ENCODE results near the gene TWF2.

GRCh38 chr3:52246264-52246620 is 7.3 kb upstream of the TWF2 start:
- TF ChIP-seq, protein P1, sequence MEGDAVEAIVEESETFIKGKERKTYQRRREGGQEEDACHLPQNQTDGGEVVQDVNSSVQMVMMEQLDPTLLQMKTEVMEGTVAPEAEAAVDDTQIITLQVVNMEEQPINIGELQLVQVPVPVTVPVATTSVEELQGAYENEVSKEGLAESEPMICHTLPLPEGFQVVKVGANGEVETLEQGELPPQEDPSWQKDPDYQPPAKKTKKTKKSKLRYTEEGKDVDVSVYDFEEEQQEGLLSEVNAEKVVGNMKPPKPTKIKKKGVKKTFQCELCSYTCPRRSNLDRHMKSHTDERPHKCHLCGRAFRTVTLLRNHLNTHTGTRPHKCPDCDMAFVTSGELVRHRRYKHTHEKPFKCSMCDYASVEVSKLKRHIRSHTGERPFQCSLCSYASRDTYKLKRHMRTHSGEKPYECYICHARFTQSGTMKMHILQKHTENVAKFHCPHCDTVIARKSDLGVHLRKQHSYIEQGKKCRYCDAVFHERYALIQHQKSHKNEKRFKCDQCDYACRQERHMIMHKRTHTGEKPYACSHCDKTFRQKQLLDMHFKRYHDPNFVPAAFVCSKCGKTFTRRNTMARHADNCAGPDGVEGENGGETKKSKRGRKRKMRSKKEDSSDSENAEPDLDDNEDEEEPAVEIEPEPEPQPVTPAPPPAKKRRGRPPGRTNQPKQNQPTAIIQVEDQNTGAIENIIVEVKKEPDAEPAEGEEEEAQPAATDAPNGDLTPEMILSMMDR (IDR thresholded peaks at IDR 0.05; ENCODE audit: poor library complexity, severe bottlenecking), result no peak
- TF ChIP-seq, protein P2, sequence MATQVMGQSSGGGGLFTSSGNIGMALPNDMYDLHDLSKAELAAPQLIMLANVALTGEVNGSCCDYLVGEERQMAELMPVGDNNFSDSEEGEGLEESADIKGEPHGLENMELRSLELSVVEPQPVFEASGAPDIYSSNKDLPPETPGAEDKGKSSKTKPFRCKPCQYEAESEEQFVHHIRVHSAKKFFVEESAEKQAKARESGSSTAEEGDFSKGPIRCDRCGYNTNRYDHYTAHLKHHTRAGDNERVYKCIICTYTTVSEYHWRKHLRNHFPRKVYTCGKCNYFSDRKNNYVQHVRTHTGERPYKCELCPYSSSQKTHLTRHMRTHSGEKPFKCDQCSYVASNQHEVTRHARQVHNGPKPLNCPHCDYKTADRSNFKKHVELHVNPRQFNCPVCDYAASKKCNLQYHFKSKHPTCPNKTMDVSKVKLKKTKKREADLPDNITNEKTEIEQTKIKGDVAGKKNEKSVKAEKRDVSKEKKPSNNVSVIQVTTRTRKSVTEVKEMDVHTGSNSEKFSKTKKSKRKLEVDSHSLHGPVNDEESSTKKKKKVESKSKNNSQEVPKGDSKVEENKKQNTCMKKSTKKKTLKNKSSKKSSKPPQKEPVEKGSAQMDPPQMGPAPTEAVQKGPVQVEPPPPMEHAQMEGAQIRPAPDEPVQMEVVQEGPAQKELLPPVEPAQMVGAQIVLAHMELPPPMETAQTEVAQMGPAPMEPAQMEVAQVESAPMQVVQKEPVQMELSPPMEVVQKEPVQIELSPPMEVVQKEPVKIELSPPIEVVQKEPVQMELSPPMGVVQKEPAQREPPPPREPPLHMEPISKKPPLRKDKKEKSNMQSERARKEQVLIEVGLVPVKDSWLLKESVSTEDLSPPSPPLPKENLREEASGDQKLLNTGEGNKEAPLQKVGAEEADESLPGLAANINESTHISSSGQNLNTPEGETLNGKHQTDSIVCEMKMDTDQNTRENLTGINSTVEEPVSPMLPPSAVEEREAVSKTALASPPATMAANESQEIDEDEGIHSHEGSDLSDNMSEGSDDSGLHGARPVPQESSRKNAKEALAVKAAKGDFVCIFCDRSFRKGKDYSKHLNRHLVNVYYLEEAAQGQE (IDR thresholded peaks at IDR 0.05; ENCODE audit: borderline replicate concordance), result no peak

Measured in neural cell (in vitro differentiated cells).